IMR-90 (cell line): ENCODE results near the gene NATD1. TPM values are rescaled to one million over a fixed set of nuclear protein-coding genes. Genes with fewer than 3 reads are reported as not detected.

ENCODE experiments used
- ATAC-seq: fragments of 200-7000 bp; cut with Tn5 transposase; 2 replicates; pipeline ENCODE4 v1.9.1; 2020; ENCODE audit warnings: low read depth, mild to moderate bottlenecking, moderate library complexity
- BruUV-seq: library from RNA; stranded (reverse); fragments of 400-500 nt; replicated peaks from 2 replicates; lab custom pipeline; 2021; lab: Mats Ljungman, UMichigan
- CTCF ChIA-PET: fragments of 300-600 bp; formaldehyde crosslinking; extraction: SDS; loops from one replicate; lab custom pipeline; 2021; ENCODE audit warnings: antibody characterized with exemption; lab: Yijun Ruan, JAX
- POLR2A ChIA-PET: fragments of 300-600 bp; sonication (Branson Sonifier 250); formaldehyde crosslinking; loops from one replicate; lab custom pipeline; 2022; ENCODE audit warnings: antibody characterized with exemption; ENCODE audit not compliant: unreplicated experiment; lab: Charles Lee
- DNase-seq: peaks from one replicate; pipeline ENCODE4 v3.0.0; 2013
- H2AFZ ChIP-seq: replicated peaks from 2 replicates; pipeline ENCODE3; 2013; ENCODE audit warnings: low read length, mild to moderate bottlenecking; ENCODE audit not compliant: poor library complexity
- H2AK5ac ChIP-seq: 2 replicates; pipeline ENCODE4 v1.6.1; 2013; ENCODE audit warnings: low read depth, low read length, inconsistent platforms
- H2AK9ac ChIP-seq: replicated peaks from 2 replicates; pipeline ENCODE3; 2013; ENCODE audit warnings: mild to moderate bottlenecking, low read depth, low read length, moderate library complexity; ENCODE audit not compliant: poor library complexity
- H2BK120ac ChIP-seq: 2 replicates; pipeline ENCODE4 v1.6.1; 2013; ENCODE audit warnings: low read depth, low read length, inconsistent platforms
- H2BK15ac ChIP-seq: 3 replicates; pipeline ENCODE4 v1.6.1; 2013; ENCODE audit warnings: low read depth, low read length, inconsistent platforms
- H2BK20ac ChIP-seq: 2 replicates; pipeline ENCODE4 v1.6.1; 2013; ENCODE audit warnings: low read depth, mild to moderate bottlenecking, inconsistent platforms, low read length, moderate library complexity
- H2BK5ac ChIP-seq: 2 replicates; pipeline ENCODE4 v1.6.1; 2013; ENCODE audit warnings: mild to moderate bottlenecking, low read depth, low read length, inconsistent platforms; ENCODE audit not compliant: poor library complexity, severe bottlenecking
- H3K14ac ChIP-seq: replicated peaks from 2 replicates; pipeline ENCODE4 v1.6.1; 2013; ENCODE audit warnings: low read depth, low read length, inconsistent platforms
- H3K18ac ChIP-seq: 2 replicates; pipeline ENCODE4 v1.6.1; 2013; ENCODE audit warnings: low read depth, low read length, control low read depth
- H3K23ac ChIP-seq: 2 replicates; pipeline ENCODE4 v1.6.1; 2013; ENCODE audit warnings: low read depth, low read length, inconsistent platforms
- H3K27ac ChIP-seq: 2 replicates; pipeline ENCODE4 v1.5.1; 2013; ENCODE audit warnings: mild to moderate bottlenecking, control low read depth, low read length; ENCODE audit not compliant: insufficient read depth
- H3K27me3 ChIP-seq: 2 replicates; pipeline ENCODE4 v1.6.1; 2013; ENCODE audit warnings: low read length; ENCODE audit not compliant: control insufficient read depth, insufficient read depth
- H3K36me3 ChIP-seq: 2 replicates; pipeline ENCODE4 v1.6.1; 2013; ENCODE audit warnings: low read length, mixed read lengths; ENCODE audit not compliant: control insufficient read depth, insufficient read depth
- H3K4ac ChIP-seq: 2 replicates; pipeline ENCODE4 v1.6.1; 2013; ENCODE audit warnings: low read depth, low read length, inconsistent platforms
- H3K4me1 ChIP-seq: 2 replicates; pipeline ENCODE4 v1.6.1; 2013; ENCODE audit warnings: low read length, mixed read lengths; ENCODE audit not compliant: control insufficient read depth, insufficient read depth
- H3K4me2 ChIP-seq: 2 replicates; pipeline ENCODE4 v1.6.1; 2013; ENCODE audit warnings: low read depth, mild to moderate bottlenecking, control low read depth, low read length, moderate library complexity
- H3K4me3 ChIP-seq: 2 replicates; pipeline ENCODE4 v1.5.1; 2013; ENCODE audit warnings: low read depth, mild to moderate bottlenecking, control low read depth, low read length, moderate library complexity; ENCODE audit not compliant: insufficient read depth
- H3K56ac ChIP-seq: 2 replicates; pipeline ENCODE4 v1.6.1; 2013; ENCODE audit warnings: low read length, inconsistent platforms; ENCODE audit not compliant: insufficient read depth; ENCODE audit errors: extremely low read depth
- H3K79me1 ChIP-seq, 2 experiments: 2 replicates each; pipeline ENCODE4 v1.6.1; 2013; ENCODE audit warnings: low read length in 2 of 2, inconsistent platforms in 1 of 2, low read depth in 1 of 2
- H3K9ac ChIP-seq: 2 replicates; pipeline ENCODE4 v1.6.1; 2013; ENCODE audit warnings: low read depth, low read length, control low read depth
- H3K9me1 ChIP-seq: 2 replicates; pipeline ENCODE4 v1.6.1; 2013; ENCODE audit warnings: low read length, inconsistent platforms; ENCODE audit not compliant: insufficient read depth
- H3K9me3 ChIP-seq: 2 replicates; pipeline ENCODE4 v1.6.1; 2013; ENCODE audit warnings: low read length; ENCODE audit not compliant: control insufficient read depth, insufficient read depth
- H4K20me1 ChIP-seq: 2 replicates; pipeline ENCODE4 v1.6.1; 2013; ENCODE audit warnings: low read length, inconsistent platforms; ENCODE audit not compliant: insufficient read depth
- H4K5ac ChIP-seq: 2 replicates; pipeline ENCODE4 v1.6.1; 2013; ENCODE audit warnings: mild to moderate bottlenecking, low read depth, low read length, control low read depth
- H4K8ac ChIP-seq, 2 experiments: 2 replicates each; pipeline ENCODE4 v1.6.1; 2013; ENCODE audit warnings: low read depth in 2 of 2, low read length in 2 of 2, control low read depth in 1 of 2, inconsistent platforms in 1 of 2
- H4K91ac ChIP-seq: 2 replicates; pipeline ENCODE4 v1.6.1; 2013; ENCODE audit warnings: low read depth, low read length, inconsistent platforms; ENCODE audit not compliant: insufficient read depth
- BHLHE40 ChIP-seq: fragments of 150-350 bp; IDR thresholded peaks from 2 replicates; pipeline ENCODE4 v1.6.1; 2016; ENCODE audit warnings: mild to moderate bottlenecking, low read depth, low read length
- CEBPB ChIP-seq: IDR thresholded peaks from 2 replicates; pipeline ENCODE4 v1.6.1; 2012; ENCODE audit warnings: low read depth, low read length, improper control_type of control experiment
- CHD1 ChIP-seq: IDR thresholded peaks from 2 replicates; pipeline ENCODE4 v1.6.1; 2012; ENCODE audit warnings: low read depth, low read length, improper control_type of control experiment
- MAZ ChIP-seq: IDR thresholded peaks from 2 replicates; pipeline ENCODE4 v1.6.1; 2012; ENCODE audit warnings: low read depth, mild to moderate bottlenecking, low read length, improper control_type of control experiment, moderate library complexity, borderline replicate concordance
- MXI1 ChIP-seq: IDR thresholded peaks from 2 replicates; pipeline ENCODE4 v1.6.1; 2012; ENCODE audit warnings: low read depth, mild to moderate bottlenecking, low read length, moderate library complexity, borderline replicate concordance
- POLR2A ChIP-seq: IDR thresholded peaks from 2 replicates; pipeline ENCODE4 v1.6.1; 2012; ENCODE audit warnings: mild to moderate bottlenecking, low read depth, low read length
- RAD21 ChIP-seq: IDR thresholded peaks from 2 replicates; pipeline ENCODE4 v1.6.1; 2012; ENCODE audit warnings: low read length, improper control_type of control experiment
- RCOR1 ChIP-seq: IDR thresholded peaks from 2 replicates; pipeline ENCODE4 v1.6.1; 2012; ENCODE audit warnings: mild to moderate bottlenecking, low read length, improper control_type of control experiment; ENCODE audit not compliant: insufficient replicate concordance
- RFX5 ChIP-seq: IDR thresholded peaks from 2 replicates; pipeline ENCODE4 v1.8.0; 2012; ENCODE audit warnings: low read depth, mild to moderate bottlenecking, low read length, moderate library complexity
- WGBS, 2 experiments: methylation state at CpG; one replicate each; pipeline versions ENCODE4 v1.1.5 to v1.1.7; 2013; ENCODE audit warnings: missing lambda C conversion rate in 2 of 2; ENCODE audit not compliant: insufficient read length in 1 of 2; ENCODE audit errors: extremely low coverage in 2 of 2; 5-methylcytosine and 5-hydroxymethylcytosine counted together
- dilution Hi-C: fragments of 300-500 bp; cut with HindIII; formaldehyde crosslinking; loops from one replicate; pipeline ENCODE4 v1.14.3; 2018; ENCODE audit warnings: low sequenced_read_pairs; ENCODE audit not compliant: unreplicated experiment
- in situ Hi-C: fragments of 300-500 bp; cut with MboI; formaldehyde crosslinking; loops from 3 replicates; pipeline ENCODE4 v1.14.3; 2019; ENCODE audit warnings: low sequenced_read_pairs, inconsistent platforms, mixed read lengths
- intact Hi-C: fragments of 100-400 bp; cut with micrococcal nuclease; formaldehyde crosslinking; loops from 2 replicates; pipeline ENCODE4 v1.10.0; 2022
- polyA plus RNA-seq, 3 experiments: library from polyadenylated mRNA; depleted of rRNA; stranded (reverse); fragments of >200 nt; gene quantifications; 2 replicates each; pipeline ENCODE4 v1.2.3, GENCODE V29; 2012; ENCODE audit warnings: low replicate concordance in 1 of 3
- total RNA-seq: library from RNA; depleted of rRNA; stranded (reverse); fragments of >200 nt; gene quantifications from 2 replicates; pipeline ENCODE4 v1.2.3, GENCODE V29; 2012
- TF ChIP-seq, protein P1 (sequence below): fragments of 150-350 bp; IDR thresholded peaks from 2 replicates; pipeline ENCODE4 v1.6.1; 2017; ENCODE audit warnings: mild to moderate bottlenecking, antibody characterized with exemption, low read length, low read depth
- TF ChIP-seq, protein P2 (sequence below): conservative IDR thresholded peaks from 2 replicates; pipeline ENCODE4 v1.5.1; 2012; ENCODE audit warnings: mild to moderate bottlenecking, low read depth, low read length, improper control_type of control experiment
- TF ChIP-seq, protein P3 (sequence below): fragments of 150-350 bp; IDR thresholded peaks from 2 replicates; pipeline ENCODE4 v1.6.1; 2016; ENCODE audit warnings: low read depth, mild to moderate bottlenecking, low read length, moderate library complexity, borderline replicate concordance

Gene NATD1
- total and polyA plus RNA-seq, 2 of the 4 experiments (the other 2 are of a cell fraction) = 0.90 to 4.3 TPM

DNA sequence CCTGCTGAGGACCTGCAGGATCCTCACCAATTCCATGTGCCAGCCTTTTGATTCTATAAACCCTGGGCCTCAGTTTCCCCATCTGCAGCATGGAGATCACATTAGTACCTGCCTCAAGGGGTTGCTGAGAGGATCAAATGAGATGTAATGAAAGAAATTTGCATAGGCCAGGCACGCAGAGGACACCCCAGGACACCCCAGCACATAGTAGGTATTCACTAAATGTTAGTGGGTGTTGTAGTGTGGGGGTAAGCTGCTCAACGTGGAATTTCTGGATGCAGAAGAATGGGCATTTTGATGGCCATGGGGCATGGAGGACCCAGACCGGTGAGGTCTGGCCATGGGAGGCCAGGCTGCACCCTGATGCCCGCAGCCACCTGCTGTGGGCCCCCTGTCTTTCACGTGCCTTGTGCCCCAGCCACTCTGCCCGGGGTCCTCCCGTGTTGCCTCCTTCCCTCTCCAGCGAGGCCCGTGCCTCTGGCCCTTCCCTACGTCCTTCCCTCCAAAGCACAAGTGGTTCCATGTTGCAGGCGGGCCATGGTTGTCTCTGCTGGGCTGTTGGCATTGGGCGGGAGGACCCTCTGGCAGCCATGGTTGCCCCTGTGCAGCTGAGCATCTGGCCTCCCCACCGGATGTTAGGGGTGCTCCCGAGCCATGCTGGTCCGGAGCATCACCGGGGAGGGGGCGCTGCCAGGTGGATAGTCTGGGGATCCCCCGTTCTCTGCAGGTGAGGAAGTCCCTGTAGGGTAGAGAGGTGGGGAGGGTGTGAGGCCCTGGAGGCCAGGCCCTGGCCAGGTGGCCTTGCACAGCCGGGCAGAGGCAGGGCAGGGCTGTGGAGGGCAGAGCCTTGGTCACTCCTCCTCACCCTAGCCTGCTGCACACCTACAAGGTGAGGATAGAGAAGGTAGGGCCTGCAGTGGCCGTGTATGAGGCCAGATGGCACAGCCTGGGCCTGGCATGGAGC is 39.9 kb upstream of the NATD1 start:
- no peak overlapping the region for H2BK20ac ChIP-seq
- dilution Hi-C loops (no loop called here), in situ Hi-C loops (no loop called here), intact Hi-C loops (no loop called here)
- H2AFZ ChIP-seq = no peak overlapping the region
- H3K4me2 ChIP-seq = no peak overlapping the region
- H3K9ac ChIP-seq = no peak overlapping the region
- no peak overlapping the region for H3K18ac ChIP-seq
- H3K4me1 ChIP-seq = peaks cover 33% of the 10 kb centered on the region
- TF ChIP-seq BHLHE40 (no peak), RAD21 (no peak), MXI1 (no peak), MAZ (no peak), RFX5 (no peak), POLR2A (no peak), CHD1 (no peak), RCOR1 (no peak), CEBPB (no peak)
- TF ChIP-seq, protein P1, sequence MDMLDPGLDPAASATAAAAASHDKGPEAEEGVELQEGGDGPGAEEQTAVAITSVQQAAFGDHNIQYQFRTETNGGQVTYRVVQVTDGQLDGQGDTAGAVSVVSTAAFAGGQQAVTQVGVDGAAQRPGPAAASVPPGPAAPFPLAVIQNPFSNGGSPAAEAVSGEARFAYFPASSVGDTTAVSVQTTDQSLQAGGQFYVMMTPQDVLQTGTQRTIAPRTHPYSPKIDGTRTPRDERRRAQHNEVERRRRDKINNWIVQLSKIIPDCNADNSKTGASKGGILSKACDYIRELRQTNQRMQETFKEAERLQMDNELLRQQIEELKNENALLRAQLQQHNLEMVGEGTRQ = no peak
- TF ChIP-seq, protein P2, sequence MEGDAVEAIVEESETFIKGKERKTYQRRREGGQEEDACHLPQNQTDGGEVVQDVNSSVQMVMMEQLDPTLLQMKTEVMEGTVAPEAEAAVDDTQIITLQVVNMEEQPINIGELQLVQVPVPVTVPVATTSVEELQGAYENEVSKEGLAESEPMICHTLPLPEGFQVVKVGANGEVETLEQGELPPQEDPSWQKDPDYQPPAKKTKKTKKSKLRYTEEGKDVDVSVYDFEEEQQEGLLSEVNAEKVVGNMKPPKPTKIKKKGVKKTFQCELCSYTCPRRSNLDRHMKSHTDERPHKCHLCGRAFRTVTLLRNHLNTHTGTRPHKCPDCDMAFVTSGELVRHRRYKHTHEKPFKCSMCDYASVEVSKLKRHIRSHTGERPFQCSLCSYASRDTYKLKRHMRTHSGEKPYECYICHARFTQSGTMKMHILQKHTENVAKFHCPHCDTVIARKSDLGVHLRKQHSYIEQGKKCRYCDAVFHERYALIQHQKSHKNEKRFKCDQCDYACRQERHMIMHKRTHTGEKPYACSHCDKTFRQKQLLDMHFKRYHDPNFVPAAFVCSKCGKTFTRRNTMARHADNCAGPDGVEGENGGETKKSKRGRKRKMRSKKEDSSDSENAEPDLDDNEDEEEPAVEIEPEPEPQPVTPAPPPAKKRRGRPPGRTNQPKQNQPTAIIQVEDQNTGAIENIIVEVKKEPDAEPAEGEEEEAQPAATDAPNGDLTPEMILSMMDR = no peak
- TF ChIP-seq, protein P3, sequence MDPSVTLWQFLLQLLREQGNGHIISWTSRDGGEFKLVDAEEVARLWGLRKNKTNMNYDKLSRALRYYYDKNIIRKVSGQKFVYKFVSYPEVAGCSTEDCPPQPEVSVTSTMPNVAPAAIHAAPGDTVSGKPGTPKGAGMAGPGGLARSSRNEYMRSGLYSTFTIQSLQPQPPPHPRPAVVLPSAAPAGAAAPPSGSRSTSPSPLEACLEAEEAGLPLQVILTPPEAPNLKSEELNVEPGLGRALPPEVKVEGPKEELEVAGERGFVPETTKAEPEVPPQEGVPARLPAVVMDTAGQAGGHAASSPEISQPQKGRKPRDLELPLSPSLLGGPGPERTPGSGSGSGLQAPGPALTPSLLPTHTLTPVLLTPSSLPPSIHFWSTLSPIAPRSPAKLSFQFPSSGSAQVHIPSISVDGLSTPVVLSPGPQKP = no peak
- H2BK5ac ChIP-seq = no peak overlapping the region
- H2AK5ac ChIP-seq = no peak overlapping the region
- WGBS, 2 experiments = 69% methylated on average over 15 of the region's 20 CpGs; no CpG with 5 or more reads in 1 of the 2 experiments
- H4K20me1 ChIP-seq = peaks cover 99% of the 10 kb centered on the region
- peaks cover 3% of the 10 kb centered on the region; the same call in 1 of the 2 replicates for H3K9me3 ChIP-seq
- H2BK120ac ChIP-seq = no peak overlapping the region
- no peak overlapping the region for H4K5ac ChIP-seq
- H4K91ac ChIP-seq = no peak overlapping the region
- ATAC-seq = no peak
- no peak overlapping the region for H3K4ac ChIP-seq
- H2AK9ac ChIP-seq = peak overlapping the region; percentile 21
- peaks cover 4% of the 10 kb centered on the region; the same call in 1 of the 2 replicates for H3K9me1 ChIP-seq
- no peaks in the 10 kb centered on the region for H3K27me3 ChIP-seq
- POLR2A ChIA-PET = no interaction called here
- DNase-seq = no peak
- H2BK15ac ChIP-seq = no peak overlapping the region
- no peak overlapping the region for H3K23ac ChIP-seq
- H3K56ac ChIP-seq = no peak overlapping the region
- no peak overlapping the region for H3K27ac ChIP-seq
- no TSS peak for BruUV-seq
- H3K4me3 ChIP-seq = no peak overlapping the region
- peaks cover 10% of the 10 kb centered on the region for H3K36me3 ChIP-seq
- CTCF ChIA-PET = no interaction called here
- H3K14ac ChIP-seq = no peak overlapping the region
- no peak overlapping the region for H4K8ac ChIP-seq
- peaks cover under 1 to 42% of the 10 kb centered on the region in 2 experiments; a peak in 3 of 4 replicates for H3K79me1 ChIP-seq
